GM12892 (cell line): ENCODE results near the gene ITPR3.

Experiments
- POLR2AphosphoS5 ChIP-seq: IDR thresholded peaks from 2 replicates; pipeline ENCODE4 v1.6.1; 2011; ENCODE audit warnings: low read depth, low read length, control low read depth
- TAF1 ChIP-seq: IDR thresholded peaks from 2 replicates; pipeline ENCODE4 v1.6.1; 2011; ENCODE audit warnings: low read depth, mild to moderate bottlenecking, control low read depth, low read length, borderline replicate concordance

- TF ChIP-seq POLR2AphosphoS5 (no peak), TAF1 (no peak)
Measured at GRCh38 chr6:33684428-33684896, 63.3 kb downstream of the ITPR3 start.
